ENCODE results near the gene OTX1. TPM values are rescaled to one million over a fixed set of nuclear protein-coding genes. Genes with fewer than 3 reads are reported as not detected.

Gene OTX1
- total and polyA plus RNA-seq, 10 of the 15 experiments (the other 5 are each of a cell fraction or from before 2014, with no cell fraction given), result 0.04 to 0.67 (median 0.23) TPM; not detected in 2

GRCh38 chr2:63048367-63049171, 2.1 kb upstream of the OTX1 start:
- no TSS peak for BruUV-seq (replicated peaks)
- peaks cover 8% of the 10 kb centered on the region for H3K4me1 ChIP-seq (ENCODE audit: control insufficient read depth, insufficient read depth, low read length)
- intact Hi-C loops (cut with micrococcal nuclease; ENCODE audit: unreplicated experiment), result no loop called here
- ChIA-PET RAD21 (ENCODE audit: unreplicated experiment) (interaction anchor here (0.7 kb wide), 1 partner anchor 441 kb away, joined by 3 read pairs; no protein-coding TSS in a partner anchor), CTCF (no interaction called here), POLR2A (no interaction called here), SMC1A (ENCODE audit: uncharacterized antibody, unreplicated experiment) (no interaction called here)
- no peak overlapping the region for H2AFZ ChIP-seq (ENCODE audit: control insufficient read depth, low read depth, low read length)
- DNase-seq (ENCODE audit: low read depth, low spot score) (no peak), ATAC-seq (no peak), FAIRE-seq (no peak)
- H3K27ac ChIP-seq (ENCODE audit: control insufficient read depth, insufficient read depth), result no peak overlapping the region
- H3K27me3 ChIP-seq (replicated peaks in 1 of 2; ENCODE audit: control insufficient read depth in 2 of 2, insufficient read depth in 2 of 2, low read length in 1 of 2), result peaks cover 0 to 16% of the 10 kb centered on the region in 2 experiments; a peak in 3 of 4 replicates
- WGBS (ENCODE audit: insufficient coverage, insufficient replicate concordance, low lambda C conversion rate, missing lambda C conversion rate), result 73% methylated on average over 60 of the region's 61 CpGs
- peak overlapping the region; percentile 87 for H3K4me2 ChIP-seq (ENCODE audit: control insufficient read depth, insufficient read depth)
- peak overlapping the region; percentile 71; the same call in 1 of the 2 replicates for H3K4me3 ChIP-seq
- no peaks in the 10 kb centered on the region; the same call in 2 of the 3 replicates for H3K9me3 ChIP-seq (replicated peaks; ENCODE audit: control insufficient read depth, insufficient read depth, low read length)
- in situ Hi-C loops (cut with MboI), result no loop called here
- H3K36me3 ChIP-seq (ENCODE audit: control insufficient read depth in 2 of 2, insufficient read depth in 2 of 2, low read length in 1 of 2), result no peaks in the 10 kb centered on the region
- H3K79me2 ChIP-seq (ENCODE audit: control insufficient read depth, insufficient read depth, low read length), result no peaks in the 10 kb centered on the region
- no peak overlapping the region for H3K9ac ChIP-seq (ENCODE audit: control insufficient read depth, insufficient read depth, low read length)
- no peak for TF ChIP-seq STAT1 (conservative IDR thresholded peaks at IDR 0.05)
- no peak for TF ChIP-seq SUPT20H (IDR thresholded peaks at IDR 0.05; ENCODE audit: borderline replicate concordance, control insufficient read depth, low read depth, low read length)
- TF ChIP-seq PAX8 (IDR thresholded peaks at IDR 0.05), result no peak
- no peak for TF ChIP-seq NFYA (IDR thresholded peaks at IDR 0.05; ENCODE audit: borderline replicate concordance, low read depth, low read length)
- no peak for TF ChIP-seq SMAD1 (IDR thresholded peaks at IDR 0.05; ENCODE audit: low read depth, partially characterized antibody)
- TF ChIP-seq SUZ12 (IDR thresholded peaks at IDR 0.05; ENCODE audit: unreplicated experiment), result peak; percentile 49
- no peak for TF ChIP-seq E4F1 (IDR thresholded peaks at IDR 0.05; ENCODE audit: borderline replicate concordance, partially characterized antibody)
- no peak for TF ChIP-seq CHD2 (IDR thresholded peaks at IDR 0.05; ENCODE audit: borderline replicate concordance, low read depth, low read length)
- no peak for TF ChIP-seq POLR2AphosphoS2 (IDR thresholded peaks at IDR 0.05; ENCODE audit: low read depth, low read length)
- TF ChIP-seq LARP7 (IDR thresholded peaks at IDR 0.05), result 0 out of 2 replicates have a peak, but pooled peaks have one; percentile 20
- TF ChIP-seq CEBPB (IDR thresholded peaks at IDR 0.05; ENCODE audit: borderline replicate concordance in 1 of 2, low read depth in 2 of 2, low read length in 2 of 2), result no peak
- TF ChIP-seq USF1 (IDR thresholded peaks at IDR 0.05; ENCODE audit: borderline replicate concordance, extremely low read length, insufficient read depth, low read depth, low read length), result no peak
- no peak for TF ChIP-seq ATF3 (IDR thresholded peaks at IDR 0.05; ENCODE audit: borderline replicate concordance, extremely low read depth, low read depth, low read length)
- no peak for TF ChIP-seq WRNIP1 (IDR thresholded peaks at IDR 0.05; ENCODE audit: borderline replicate concordance, low read depth, low read length)
- no peak for TF ChIP-seq CBX3 (IDR thresholded peaks at IDR 0.05; ENCODE audit: borderline replicate concordance, low read depth)
- no peaks in the 10 kb centered on the region for H4K20me1 ChIP-seq (ENCODE audit: control insufficient read depth, insufficient read depth)
